Caco-2 (cell line): ENCODE measurements around the gene LY6G5B. TPM values are rescaled to one million over a fixed set of nuclear protein-coding genes. Genes with fewer than 3 reads are reported as not detected.
"Not testable (repeated sequence)": the region's sequence is repeated elsewhere in the genome, so short reads cannot be mapped to it uniquely, and the experiment has no call there.

Experiments used
- BruUV-seq: library from RNA; stranded (reverse); fragments of 400-500 nt; replicated peaks from 2 replicates; lab custom pipeline; 2021; lab: Mats Ljungman, UMichigan
- CTCF ChIA-PET: fragments of 300-600 bp; sonication (Branson Sonifier 250); formaldehyde crosslinking; loops from one replicate; lab custom pipeline; 2022; ENCODE audit warnings: antibody characterized with exemption; lab: Charles Lee
- POLR2A ChIA-PET: fragments of 300-600 bp; sonication (Branson Sonifier 250); formaldehyde crosslinking; loops from one replicate; lab custom pipeline; 2022; ENCODE audit warnings: antibody characterized with exemption; lab: Charles Lee
- DNase-seq, 2 experiments: peaks; one replicate each; pipeline versions ENCODE4 v3.0.0 to v3.0.0-alpha.2; 2020 to 2022
- H3K27me3 ChIP-seq: replicated peaks from 2 replicates; pipeline ENCODE4 v1.6.0; 2011; ENCODE audit warnings: low read length; ENCODE audit not compliant: control insufficient read depth, insufficient read depth
- H3K36me3 ChIP-seq: 2 replicates; pipeline ENCODE4 v1.5.1; 2011; ENCODE audit warnings: low read length; ENCODE audit not compliant: control insufficient read depth, insufficient read depth
- H3K4me1 ChIP-seq: fragments of 250-450 bp; sonication (Bioruptor Pico); 2 replicates; pipeline ENCODE4 v1.5.1; 2020; ENCODE audit warnings: mild to moderate bottlenecking
- H3K4me3 ChIP-seq: 2 replicates; pipeline ENCODE4 v1.5.1; 2011; ENCODE audit warnings: low read depth, mild to moderate bottlenecking, control low read depth, low read length
- H3K9me3 ChIP-seq: fragments of 250-450 bp; sonication (Bioruptor Pico); 2 replicates; pipeline ENCODE4 v1.5.1; 2020; ENCODE audit warnings: mild to moderate bottlenecking, moderate library complexity
- H3K27ac Mint-ChIP-seq: one replicate; pipeline ENCODE4 v1.8.0; 2022; ENCODE audit warnings: mixed read lengths; ENCODE audit not compliant: unreplicated experiment
- H3K27me3 Mint-ChIP-seq: one replicate; pipeline ENCODE4 v1.8.0; 2022; ENCODE audit warnings: mixed read lengths; ENCODE audit not compliant: insufficient read depth, unreplicated experiment
- H3K36me3 Mint-ChIP-seq: one replicate; pipeline ENCODE4 v1.8.0; 2022; ENCODE audit warnings: mild to moderate bottlenecking, mixed read lengths; ENCODE audit not compliant: insufficient read depth, unreplicated experiment
- H3K4me1 Mint-ChIP-seq: one replicate; pipeline ENCODE4 v1.8.0; 2022; ENCODE audit warnings: low read depth, mixed read lengths; ENCODE audit not compliant: unreplicated experiment
- H3K4me3 Mint-ChIP-seq: one replicate; pipeline ENCODE4 v1.8.0; 2022; ENCODE audit warnings: mild to moderate bottlenecking, moderate library complexity, mixed read lengths; ENCODE audit not compliant: unreplicated experiment
- H3K9me3 Mint-ChIP-seq: one replicate; pipeline ENCODE4 v1.8.0; 2022; ENCODE audit warnings: mixed read lengths; ENCODE audit not compliant: unreplicated experiment
- intact Hi-C: fragments of 100-400 bp; cut with micrococcal nuclease; formaldehyde crosslinking; loops from one replicate; pipeline ENCODE4 v1.10.0; 2022; ENCODE audit not compliant: unreplicated experiment
- total RNA-seq: library from RNA; stranded (reverse); gene quantifications from 2 replicates; pipeline ENCODE4 v1.2.3, GENCODE V29; 2022
- TF ChIP-seq, protein P1 (sequence below), 2 experiments: fragments of 200-600 bp in 1 of 2; IDR thresholded peaks; 1 replicate in 1 of 2; 2 replicates in 1 of 2; pipeline versions ENCODE4 v1.5.1 to v1.8.0; 2011 to 2022; ENCODE audit warnings: antibody characterized with exemption in 1 of 2, control low read depth in 1 of 2, inconsistent platforms in 1 of 2, low read depth in 1 of 2, low read length in 1 of 2, mild to moderate bottlenecking in 1 of 2, moderate library complexity in 1 of 2; ENCODE audit not compliant: insufficient read depth in 1 of 2, severe bottlenecking in 1 of 2, unreplicated experiment in 1 of 2

The LY6G5B gene
- total RNA-seq, 1 experiment from 2014 or later, result 17.5 TPM

DNA sequence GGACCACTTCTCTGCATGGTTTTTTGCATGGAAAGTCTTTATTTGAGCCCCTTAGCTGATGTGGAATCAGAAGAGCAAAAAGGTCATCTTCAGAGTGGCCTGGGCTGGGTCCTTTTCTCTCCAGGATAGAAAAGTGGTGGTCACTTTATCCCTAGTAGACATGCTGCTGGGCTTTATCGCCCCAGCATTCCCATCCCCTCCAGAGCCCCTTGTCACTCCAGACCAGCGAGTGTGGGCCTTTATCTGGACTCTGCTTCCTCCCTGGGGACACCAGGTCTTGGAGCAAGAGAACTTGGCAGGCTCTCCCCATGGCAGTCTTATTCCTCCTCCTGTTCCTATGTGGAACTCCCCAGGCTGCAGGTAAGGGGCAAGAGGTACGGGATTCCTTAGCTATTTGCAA, 36.8 kb downstream of the LY6G5B start, which contains the start of gene LY6G6F:
Gene LY6G6F (plus strand): TSS at position 268 of the 400 bp plus-strand sequence. CDS start 41 bp downstream, at position 309.
- Mint-ChIP-seq H3K4me1 (peaks cover 4% of the 10 kb centered on the region), H3K27ac (no peak within 1 kb of the TSS), H3K27me3 (no peaks in the 10 kb centered on the region), H3K4me3 (no peak within 1 kb of the TSS), H3K9me3 (no peaks in the 10 kb centered on the region), H3K36me3 (peaks cover 5% of the 10 kb centered on the region)
- H3K4me1 ChIP-seq, result peaks cover 10% of the 10 kb centered on the region
- DNase-seq, result no peak
- no TSS peak for BruUV-seq
- H3K4me3 ChIP-seq, result no peak within 1 kb of the TSS
- intact Hi-C loops, result no loop called here
- TF ChIP-seq, protein P1, sequence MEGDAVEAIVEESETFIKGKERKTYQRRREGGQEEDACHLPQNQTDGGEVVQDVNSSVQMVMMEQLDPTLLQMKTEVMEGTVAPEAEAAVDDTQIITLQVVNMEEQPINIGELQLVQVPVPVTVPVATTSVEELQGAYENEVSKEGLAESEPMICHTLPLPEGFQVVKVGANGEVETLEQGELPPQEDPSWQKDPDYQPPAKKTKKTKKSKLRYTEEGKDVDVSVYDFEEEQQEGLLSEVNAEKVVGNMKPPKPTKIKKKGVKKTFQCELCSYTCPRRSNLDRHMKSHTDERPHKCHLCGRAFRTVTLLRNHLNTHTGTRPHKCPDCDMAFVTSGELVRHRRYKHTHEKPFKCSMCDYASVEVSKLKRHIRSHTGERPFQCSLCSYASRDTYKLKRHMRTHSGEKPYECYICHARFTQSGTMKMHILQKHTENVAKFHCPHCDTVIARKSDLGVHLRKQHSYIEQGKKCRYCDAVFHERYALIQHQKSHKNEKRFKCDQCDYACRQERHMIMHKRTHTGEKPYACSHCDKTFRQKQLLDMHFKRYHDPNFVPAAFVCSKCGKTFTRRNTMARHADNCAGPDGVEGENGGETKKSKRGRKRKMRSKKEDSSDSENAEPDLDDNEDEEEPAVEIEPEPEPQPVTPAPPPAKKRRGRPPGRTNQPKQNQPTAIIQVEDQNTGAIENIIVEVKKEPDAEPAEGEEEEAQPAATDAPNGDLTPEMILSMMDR (IDR thresholded peaks at IDR 0.05; ENCODE audit: insufficient read depth in 1 of 2, low read depth in 1 of 2, low read length in 1 of 2, severe bottlenecking in 1 of 2, unreplicated experiment in 1 of 2), result no peak
- H3K9me3 ChIP-seq, result no peaks in the 10 kb centered on the region
- no peaks in the 10 kb centered on the region for H3K36me3 ChIP-seq
- ChIA-PET POLR2A (interaction anchor here (0.8 kb wide), 1 partner anchor 24 kb away, joined by 5 read pairs; no protein-coding TSS in a partner anchor), CTCF (no interaction called here)
- no peaks in the 10 kb centered on the region for H3K27me3 ChIP-seq

DNA sequence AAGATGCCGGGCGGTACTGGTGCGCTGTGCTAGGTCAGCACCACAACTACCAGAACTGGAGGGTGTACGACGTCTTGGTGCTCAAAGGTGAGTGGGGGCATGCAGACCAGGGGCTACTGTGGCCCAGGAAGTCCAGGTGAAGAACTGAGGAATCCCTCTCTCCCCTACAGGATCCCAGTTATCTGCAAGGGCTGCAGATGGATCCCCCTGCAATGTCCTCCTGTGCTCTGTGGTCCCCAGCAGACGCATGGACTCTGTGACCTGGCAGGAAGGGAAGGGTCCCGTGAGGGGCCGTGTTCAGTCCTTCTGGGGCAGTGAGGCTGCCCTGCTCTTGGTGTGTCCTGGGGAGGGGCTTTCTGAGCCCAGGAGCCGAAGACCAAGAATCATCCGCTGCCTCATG, 37.9 kb downstream of the LY6G5B start:
- no peak for DNase-seq
- no peak overlapping the region for H3K4me3 Mint-ChIP-seq
- no peak overlapping the region for H3K4me3 ChIP-seq
- CTCF ChIA-PET, result no interaction called here
- no peaks in the 10 kb centered on the region for H3K27me3 Mint-ChIP-seq
- no TSS peak for BruUV-seq
- no peaks in the 10 kb centered on the region for H3K9me3 ChIP-seq
- peaks cover 5% of the 10 kb centered on the region for H3K36me3 Mint-ChIP-seq
- no peaks in the 10 kb centered on the region for H3K27me3 ChIP-seq
- H3K9me3 Mint-ChIP-seq, result no peaks in the 10 kb centered on the region
- POLR2A ChIA-PET, result no interaction called here
- TF ChIP-seq, protein P1 (IDR thresholded peaks at IDR 0.05; ENCODE audit: insufficient read depth in 1 of 2, low read depth in 1 of 2, low read length in 1 of 2, severe bottlenecking in 1 of 2, unreplicated experiment in 1 of 2), result no peak
- H3K4me1 ChIP-seq, result peaks cover 3% of the 10 kb centered on the region
- no peaks in the 10 kb centered on the region for H3K36me3 ChIP-seq
- intact Hi-C loops, result no loop called here
- H3K4me1 Mint-ChIP-seq, result peaks cover 12% of the 10 kb centered on the region
- no peak overlapping the region for H3K27ac Mint-ChIP-seq

DNA sequence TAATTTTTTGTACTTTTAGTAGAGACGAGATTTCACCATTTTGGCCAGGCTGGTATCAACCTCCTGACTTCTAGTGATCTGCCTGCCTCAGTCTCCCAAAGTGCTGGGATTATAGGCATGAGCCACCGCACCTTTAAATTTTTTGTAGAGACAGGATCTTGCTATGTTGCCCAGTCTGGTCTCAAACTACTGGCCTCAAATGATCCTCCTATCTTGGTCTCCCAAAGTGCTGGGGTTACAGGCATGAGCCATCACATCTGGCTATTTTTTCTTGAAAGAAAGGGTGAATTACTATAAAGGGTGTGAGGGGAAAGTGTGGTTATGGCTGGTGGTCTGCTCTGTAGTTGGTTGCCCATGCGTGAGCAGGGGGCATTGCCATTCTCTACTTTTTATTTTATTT, 38.4 kb downstream of the LY6G5B start:
- no peak overlapping the region for H3K4me3 Mint-ChIP-seq
- peaks cover 17% of the 10 kb centered on the region for H3K4me1 Mint-ChIP-seq
- CTCF ChIA-PET, result no interaction called here
- H3K4me1 ChIP-seq, result peaks cover 7% of the 10 kb centered on the region
- no peaks in the 10 kb centered on the region for H3K9me3 ChIP-seq
- intact Hi-C loops, result no loop called here
- TF ChIP-seq, protein P1 (IDR thresholded peaks at IDR 0.05; ENCODE audit: insufficient read depth in 1 of 2, low read depth in 1 of 2, low read length in 1 of 2, severe bottlenecking in 1 of 2, unreplicated experiment in 1 of 2), result no peak
- no peak overlapping the region for H3K4me3 ChIP-seq
- no peaks in the 10 kb centered on the region for H3K9me3 Mint-ChIP-seq
- DNase-seq, result no peak
- no TSS peak for BruUV-seq
- H3K27me3 ChIP-seq, result no peaks in the 10 kb centered on the region
- H3K27me3 Mint-ChIP-seq, result no peaks in the 10 kb centered on the region
- H3K27ac Mint-ChIP-seq, result no peak overlapping the region
- POLR2A ChIA-PET, result no interaction called here
- no peaks in the 10 kb centered on the region for H3K36me3 ChIP-seq
- peaks cover 3% of the 10 kb centered on the region for H3K36me3 Mint-ChIP-seq

DNA sequence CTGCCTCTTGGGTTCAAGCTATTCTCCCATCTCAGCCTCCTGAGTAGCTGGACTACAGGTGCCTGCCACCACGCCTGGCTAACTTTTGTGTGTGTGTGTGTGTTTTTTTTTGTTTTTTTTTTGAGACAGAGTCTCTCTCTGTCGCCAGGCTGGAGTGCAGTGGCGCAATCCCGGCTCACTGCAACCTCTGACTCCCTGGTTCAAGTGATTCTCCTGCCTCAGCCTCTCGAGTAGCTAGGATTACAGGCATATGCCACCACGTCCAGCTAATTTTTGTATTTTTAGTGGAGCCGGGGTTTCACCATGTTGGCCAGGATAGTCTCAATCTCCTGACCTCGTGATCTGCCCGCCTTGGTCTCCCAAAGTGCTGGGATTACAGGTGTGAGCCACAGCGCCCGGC, 39.4 kb downstream of the LY6G5B start:
- H3K27ac Mint-ChIP-seq, H3K4me3 Mint-ChIP-seq, POLR2A ChIA-PET, DNase-seq, H3K36me3 Mint-ChIP-seq, H3K27me3 ChIP-seq, H3K9me3 ChIP-seq, BruUV-seq, H3K36me3 ChIP-seq, CTCF ChIA-PET, H3K4me3 ChIP-seq, intact Hi-C loops, H3K27me3 Mint-ChIP-seq, H3K9me3 Mint-ChIP-seq: not testable (repeated sequence)
- H3K4me1 ChIP-seq, result peaks cover 13% of the 10 kb centered on the region
- peaks cover 26% of the 10 kb centered on the region for H3K4me1 Mint-ChIP-seq
